Neural cell (in vitro differentiated cells): ENCODE results near the gene CSAD. TPM values are rescaled to one million over a fixed set of nuclear protein-coding genes. Genes with fewer than 3 reads are reported as not detected.

Experiments
- H2AFZ ChIP-seq: fragments of 200-600, 300-800 bp; sonication (generic), shearing (Covaris generic); 2 replicates; pipeline ENCODE4 v1.6.0; 2014; ENCODE audit warnings: low read depth, mild to moderate bottlenecking, antibody characterized with exemption, low read length, moderate library complexity
- H3F3A ChIP-seq: fragments of 200-600 bp; shearing (Covaris generic); 2 replicates; pipeline ENCODE4 v1.6.1; 2016; ENCODE audit warnings: mild to moderate bottlenecking, moderate library complexity, mixed read lengths, antibody characterized with exemption, low read length; ENCODE audit not compliant: insufficient read depth, poor library complexity, severe bottlenecking
- H3K27ac ChIP-seq: fragments of 200-600, 300-800 bp; sonication (generic), shearing (Covaris generic); 2 replicates; pipeline ENCODE4 v1.5.1; 2014; ENCODE audit warnings: mild to moderate bottlenecking, low read length, moderate library complexity
- H3K27me3 ChIP-seq: fragments of 300-800, 200-600 bp; sonication (generic), shearing (Covaris generic); 2 replicates; pipeline ENCODE4 v1.6.0; 2014; ENCODE audit warnings: mild to moderate bottlenecking, low read depth, low read length, moderate library complexity; ENCODE audit not compliant: insufficient read depth
- H3K36me3 ChIP-seq: fragments of 300-800, 200-600 bp; sonication (generic), shearing (Covaris generic); 2 replicates; pipeline ENCODE4 v1.5.1; 2014; ENCODE audit warnings: mild to moderate bottlenecking, antibody characterized with exemption, low read length, moderate library complexity; ENCODE audit not compliant: insufficient read depth
- H3K4me2 ChIP-seq: fragments of 300-800, 200-600 bp; sonication (generic), shearing (Covaris generic); 2 replicates; pipeline ENCODE4 v1.6.0; 2014; ENCODE audit warnings: mild to moderate bottlenecking, low read length
- H3K4me3 ChIP-seq: fragments of 300-800, 200-600 bp; sonication (generic), shearing (Covaris generic); 2 replicates; pipeline ENCODE4 v1.5.1; 2014; ENCODE audit warnings: mild to moderate bottlenecking, low read length, moderate library complexity
- H3K79me2 ChIP-seq: fragments of 200-600 bp; shearing (Covaris generic); replicated peaks from 2 replicates; pipeline ENCODE4 v1.6.0; 2014; ENCODE audit warnings: mild to moderate bottlenecking, low read length, moderate library complexity; ENCODE audit not compliant: insufficient read depth
- H3K9ac ChIP-seq: fragments of 300-800, 200-600 bp; sonication (generic), shearing (Covaris generic); 2 replicates; pipeline ENCODE4 v1.6.1; 2016; ENCODE audit warnings: mild to moderate bottlenecking, low read length, mixed read lengths
- H3K9me2 ChIP-seq: fragments of 200-600 bp; shearing (Covaris generic); 2 replicates; pipeline ENCODE4 v1.6.1; 2016; ENCODE audit warnings: mild to moderate bottlenecking, low read length, mixed read lengths; ENCODE audit not compliant: insufficient read depth
- H3K9me3 ChIP-seq: fragments of 200-600, 300-800 bp; sonication (generic), shearing (Covaris generic); 2 replicates; pipeline ENCODE4 v1.6.1; 2016; ENCODE audit warnings: mild to moderate bottlenecking, mixed run types, low read length, moderate library complexity, mixed read lengths
- H4K20me1 ChIP-seq: fragments of 200-600 bp; shearing (Covaris generic); 2 replicates; pipeline ENCODE4 v1.6.1; 2016; ENCODE audit warnings: mild to moderate bottlenecking, mixed run types; ENCODE audit not compliant: insufficient read depth
- EP300 ChIP-seq: fragments of 450-650 bp; conservative IDR thresholded peaks from 2 replicates; pipeline ENCODE4 v1.6.1; 2014; ENCODE audit warnings: antibody characterized with exemption, mild to moderate bottlenecking, moderate library complexity; ENCODE audit not compliant: poor library complexity, severe bottlenecking
- EZH2 ChIP-seq: fragments of 200-600, 300-800 bp; shearing (Covaris generic), sonication (generic); IDR thresholded peaks from 2 replicates; pipeline ENCODE4 v1.6.1; 2014; ENCODE audit warnings: antibody characterized with exemption, low read length, borderline replicate concordance, mild to moderate bottlenecking; ENCODE audit not compliant: insufficient read depth, poor library complexity, severe bottlenecking
- MXI1 ChIP-seq: fragments of 450-650 bp; conservative IDR thresholded peaks from 2 replicates; pipeline ENCODE4 v1.6.1; 2014; ENCODE audit warnings: antibody characterized with exemption, mild to moderate bottlenecking; ENCODE audit not compliant: poor library complexity, severe bottlenecking
- POLR2AphosphoS5 ChIP-seq: IDR thresholded peaks from 2 replicates; pipeline ENCODE4 v1.6.1; 2012
- RAD21 ChIP-seq: fragments of 450-650 bp; conservative IDR thresholded peaks from 2 replicates; pipeline ENCODE4 v1.6.1; 2014; ENCODE audit warnings: antibody characterized with exemption, mild to moderate bottlenecking, moderate library complexity
- SMC3 ChIP-seq: fragments of 450-650 bp; conservative IDR thresholded peaks from 2 replicates; pipeline ENCODE4 v1.6.1; 2014; ENCODE audit warnings: antibody characterized with exemption, mild to moderate bottlenecking, moderate library complexity; ENCODE audit not compliant: poor library complexity
- TAF1 ChIP-seq: IDR thresholded peaks from 2 replicates; pipeline ENCODE4 v1.6.1; 2012; ENCODE audit warnings: low read depth
- polyA plus RNA-seq: library from polyadenylated mRNA; depleted of rRNA; stranded (reverse); fragments of >200 nt; gene quantifications from 2 replicates; pipeline ENCODE4 v1.2.3, GENCODE V29; 2014
- TF ChIP-seq, protein P1 (sequence below): IDR thresholded peaks from 2 replicates; pipeline ENCODE4 v1.6.1; 2012; ENCODE audit warnings: borderline replicate concordance
- TF ChIP-seq, protein P2 (sequence below): fragments of 450-650 bp; IDR thresholded peaks from 2 replicates; pipeline ENCODE4 v1.5.1; 2014; ENCODE audit warnings: antibody characterized with exemption, mild to moderate bottlenecking, moderate library complexity; ENCODE audit not compliant: poor library complexity, severe bottlenecking

The CSAD gene
- polyA plus RNA-seq, 1 donor from 2014 or later = 41.9 TPM

DNA sequence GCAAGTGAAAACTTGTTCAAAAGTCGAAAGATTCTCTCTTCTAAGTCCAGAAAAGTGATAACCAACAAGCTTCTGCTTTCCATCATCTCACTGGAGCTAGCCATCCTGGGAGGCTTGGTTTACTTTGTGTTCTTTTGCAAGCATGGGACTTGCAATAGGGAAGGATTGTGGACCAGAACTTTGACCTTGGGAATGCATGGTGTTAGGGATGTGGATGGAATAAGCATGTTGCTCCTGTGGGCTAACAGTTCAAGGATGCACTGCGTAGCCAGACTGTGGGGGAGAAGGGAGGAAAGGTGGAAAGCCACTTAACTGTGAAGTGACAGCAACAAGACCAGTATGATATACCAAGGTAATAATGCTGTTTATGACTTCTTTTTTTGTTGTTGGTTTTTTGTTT lies 48.9 kb downstream of the CSAD start:
- Histone ChIP-seq H2AFZ (no peak overlapping the region), H3K9ac (no peak overlapping the region), H3K4me3 (no peak overlapping the region), H3K27me3 (no peaks in the 10 kb centered on the region), H3K9me3 (no peaks in the 10 kb centered on the region), H3F3A (no peaks in the 10 kb centered on the region), H3K4me2 (no peak overlapping the region), H3K27ac (no peak overlapping the region), H3K9me2 (no peaks in the 10 kb centered on the region), H3K79me2 (no peaks in the 10 kb centered on the region), H4K20me1 (no peaks in the 10 kb centered on the region), H3K36me3 (no peaks in the 10 kb centered on the region)
- TF ChIP-seq MXI1 (no peak), POLR2AphosphoS5 (no peak), EP300 (no peak), TAF1 (no peak), RAD21 (no peak), SMC3 (no peak), EZH2 (no peak)
- TF ChIP-seq, protein P1, sequence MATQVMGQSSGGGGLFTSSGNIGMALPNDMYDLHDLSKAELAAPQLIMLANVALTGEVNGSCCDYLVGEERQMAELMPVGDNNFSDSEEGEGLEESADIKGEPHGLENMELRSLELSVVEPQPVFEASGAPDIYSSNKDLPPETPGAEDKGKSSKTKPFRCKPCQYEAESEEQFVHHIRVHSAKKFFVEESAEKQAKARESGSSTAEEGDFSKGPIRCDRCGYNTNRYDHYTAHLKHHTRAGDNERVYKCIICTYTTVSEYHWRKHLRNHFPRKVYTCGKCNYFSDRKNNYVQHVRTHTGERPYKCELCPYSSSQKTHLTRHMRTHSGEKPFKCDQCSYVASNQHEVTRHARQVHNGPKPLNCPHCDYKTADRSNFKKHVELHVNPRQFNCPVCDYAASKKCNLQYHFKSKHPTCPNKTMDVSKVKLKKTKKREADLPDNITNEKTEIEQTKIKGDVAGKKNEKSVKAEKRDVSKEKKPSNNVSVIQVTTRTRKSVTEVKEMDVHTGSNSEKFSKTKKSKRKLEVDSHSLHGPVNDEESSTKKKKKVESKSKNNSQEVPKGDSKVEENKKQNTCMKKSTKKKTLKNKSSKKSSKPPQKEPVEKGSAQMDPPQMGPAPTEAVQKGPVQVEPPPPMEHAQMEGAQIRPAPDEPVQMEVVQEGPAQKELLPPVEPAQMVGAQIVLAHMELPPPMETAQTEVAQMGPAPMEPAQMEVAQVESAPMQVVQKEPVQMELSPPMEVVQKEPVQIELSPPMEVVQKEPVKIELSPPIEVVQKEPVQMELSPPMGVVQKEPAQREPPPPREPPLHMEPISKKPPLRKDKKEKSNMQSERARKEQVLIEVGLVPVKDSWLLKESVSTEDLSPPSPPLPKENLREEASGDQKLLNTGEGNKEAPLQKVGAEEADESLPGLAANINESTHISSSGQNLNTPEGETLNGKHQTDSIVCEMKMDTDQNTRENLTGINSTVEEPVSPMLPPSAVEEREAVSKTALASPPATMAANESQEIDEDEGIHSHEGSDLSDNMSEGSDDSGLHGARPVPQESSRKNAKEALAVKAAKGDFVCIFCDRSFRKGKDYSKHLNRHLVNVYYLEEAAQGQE = no peak
- TF ChIP-seq, protein P2, sequence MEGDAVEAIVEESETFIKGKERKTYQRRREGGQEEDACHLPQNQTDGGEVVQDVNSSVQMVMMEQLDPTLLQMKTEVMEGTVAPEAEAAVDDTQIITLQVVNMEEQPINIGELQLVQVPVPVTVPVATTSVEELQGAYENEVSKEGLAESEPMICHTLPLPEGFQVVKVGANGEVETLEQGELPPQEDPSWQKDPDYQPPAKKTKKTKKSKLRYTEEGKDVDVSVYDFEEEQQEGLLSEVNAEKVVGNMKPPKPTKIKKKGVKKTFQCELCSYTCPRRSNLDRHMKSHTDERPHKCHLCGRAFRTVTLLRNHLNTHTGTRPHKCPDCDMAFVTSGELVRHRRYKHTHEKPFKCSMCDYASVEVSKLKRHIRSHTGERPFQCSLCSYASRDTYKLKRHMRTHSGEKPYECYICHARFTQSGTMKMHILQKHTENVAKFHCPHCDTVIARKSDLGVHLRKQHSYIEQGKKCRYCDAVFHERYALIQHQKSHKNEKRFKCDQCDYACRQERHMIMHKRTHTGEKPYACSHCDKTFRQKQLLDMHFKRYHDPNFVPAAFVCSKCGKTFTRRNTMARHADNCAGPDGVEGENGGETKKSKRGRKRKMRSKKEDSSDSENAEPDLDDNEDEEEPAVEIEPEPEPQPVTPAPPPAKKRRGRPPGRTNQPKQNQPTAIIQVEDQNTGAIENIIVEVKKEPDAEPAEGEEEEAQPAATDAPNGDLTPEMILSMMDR = no peak

DNA sequence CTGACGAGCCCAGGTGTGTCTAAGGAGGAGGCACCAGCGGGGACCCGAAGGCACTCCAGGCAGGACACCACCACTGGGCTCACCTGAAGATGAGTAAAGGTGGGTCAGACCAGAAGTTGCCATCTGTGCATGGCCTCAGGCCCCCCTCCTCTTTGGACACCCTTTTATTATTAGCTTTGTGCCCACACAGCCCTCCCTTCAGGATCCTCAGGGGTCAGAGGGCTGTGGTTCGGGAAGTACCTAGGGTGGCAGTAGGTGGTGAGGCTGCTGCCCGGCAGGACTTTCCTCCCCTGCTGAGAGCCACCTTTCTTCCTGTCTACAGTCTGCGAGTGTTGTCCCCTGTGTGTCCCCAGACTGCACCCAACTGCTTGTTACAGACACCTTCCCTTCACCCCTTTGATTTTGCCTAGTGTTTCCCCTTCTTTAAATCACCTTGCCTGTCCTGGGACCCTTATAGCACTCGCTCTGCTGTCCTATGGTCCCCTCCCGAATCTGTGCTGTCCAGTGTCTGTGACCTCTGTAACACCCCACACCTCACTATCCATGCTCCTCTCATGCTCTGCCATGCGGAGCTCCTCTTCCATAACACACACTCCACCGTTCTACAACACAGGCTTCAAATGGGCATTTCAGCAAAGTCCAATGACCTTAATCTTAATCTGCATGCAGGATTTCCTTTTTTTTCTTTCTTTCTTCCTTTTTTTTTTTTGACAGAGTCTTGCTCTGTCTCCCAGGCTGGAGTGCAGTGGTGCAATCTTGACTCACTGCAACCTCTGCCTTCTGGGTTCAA lies 51.8 kb downstream of the CSAD start:
- H3K4me3 ChIP-seq = no peak overlapping the region
- H4K20me1 ChIP-seq = no peaks in the 10 kb centered on the region
- H3K9me2 ChIP-seq = no peaks in the 10 kb centered on the region
- H2AFZ ChIP-seq = no peak overlapping the region
- H3K36me3 ChIP-seq = no peaks in the 10 kb centered on the region
- H3K27ac ChIP-seq = no peak overlapping the region
- no peaks in the 10 kb centered on the region for H3K9me3 ChIP-seq
- TF ChIP-seq POLR2AphosphoS5 = no peak
- no peak for TF ChIP-seq EZH2
- no peak for TF ChIP-seq MXI1
- TF ChIP-seq RAD21 = no peak
- TF ChIP-seq, protein P1 = no peak
- TF ChIP-seq TAF1 = no peak
- TF ChIP-seq, protein P2 = no peak
- TF ChIP-seq SMC3 = no peak
- no peak for TF ChIP-seq EP300
- no peak overlapping the region for H3K9ac ChIP-seq
- no peaks in the 10 kb centered on the region for H3K79me2 ChIP-seq
- H3F3A ChIP-seq = no peaks in the 10 kb centered on the region
- H3K27me3 ChIP-seq = no peaks in the 10 kb centered on the region
- no peak overlapping the region for H3K4me2 ChIP-seq
